H1 (cell line): ENCODE results near the gene MAP7D2. TPM values are rescaled to one million over a fixed set of nuclear protein-coding genes. Genes with fewer than 3 reads are reported as not detected.

ENCODE experiments used
- CTCF ChIA-PET: fragments of 300-600 bp; sonication (Branson Sonifier 250); formaldehyde crosslinking; loops from one replicate; lab custom pipeline; 2021; ENCODE audit not compliant: partially characterized antibody; lab: Charles Lee
- POLR2A ChIA-PET: fragments of 300-600 bp; sonication (Branson Sonifier 250); formaldehyde crosslinking; loops from one replicate; lab custom pipeline; 2021; ENCODE audit warnings: inconsistent platforms; ENCODE audit not compliant: partially characterized antibody; lab: Charles Lee
- DNase-seq, 2 experiments: peaks; one replicate each; pipeline versions ENCODE4 v3.0.0 to v3.0.0-alpha.2; 2010 to 2022; ENCODE audit warnings: low spot score in 2 of 2, low read depth in 1 of 2, mixed read lengths in 1 of 2
- FAIRE-seq: peaks from 2 replicates; lab custom pipeline; 2011; peaks lifted over from hg19 to GRCh38; lab: Jason Lieb, UNC
- H2AFZ ChIP-seq: 2 replicates; pipeline ENCODE4 v1.8.1; 2012; ENCODE audit warnings: low read length, inconsistent platforms
- H2AK5ac ChIP-seq: 2 replicates; pipeline ENCODE4 v1.6.1; 2013; ENCODE audit warnings: low read depth, low read length
- H2BK120ac ChIP-seq: replicated peaks from 2 replicates; pipeline ENCODE3; 2013; ENCODE audit warnings: low read depth, low read length, inconsistent platforms
- H2BK12ac ChIP-seq: 2 replicates; pipeline ENCODE4 v1.6.1; 2013; ENCODE audit warnings: low read depth, low read length
- H2BK15ac ChIP-seq: 2 replicates; pipeline ENCODE4 v1.6.1; 2013; ENCODE audit warnings: low read length
- H2BK20ac ChIP-seq: 2 replicates; pipeline ENCODE4 v1.6.1; 2013; ENCODE audit warnings: low read length
- H2BK5ac ChIP-seq: 2 replicates; pipeline ENCODE4 v1.6.1; 2013; ENCODE audit warnings: low read depth, low read length
- H3K14ac ChIP-seq: 2 replicates; pipeline ENCODE4 v1.6.1; 2013; ENCODE audit warnings: inconsistent platforms; ENCODE audit not compliant: insufficient read length
- H3K18ac ChIP-seq: 2 replicates; pipeline ENCODE4 v1.6.1; 2013; ENCODE audit warnings: low read length; ENCODE audit errors: extremely low read depth
- H3K23ac ChIP-seq: 2 replicates; pipeline ENCODE4 v1.6.1; 2013; ENCODE audit warnings: inconsistent platforms; ENCODE audit not compliant: insufficient read length
- H3K23me2 ChIP-seq: 2 replicates; pipeline ENCODE4 v1.6.1; 2013; ENCODE audit warnings: low read depth, low read length
- H3K27ac ChIP-seq: 2 replicates; pipeline ENCODE4 v1.6.1; 2011; ENCODE audit warnings: low read depth, low read length, inconsistent platforms
- H3K27me3 ChIP-seq, 4 experiments: replicated peaks in 1 of 4; 1 replicate in 1 of 4; 2 replicates in 3 of 4; pipeline versions ENCODE4 v1.6.1 to v1.8.1; 2011 to 2013; ENCODE audit warnings: low read length in 3 of 4, mild to moderate bottlenecking in 3 of 4, inconsistent platforms in 2 of 4, mixed read lengths in 2 of 4, moderate library complexity in 1 of 4; ENCODE audit not compliant: control insufficient read depth in 3 of 4, insufficient read depth in 3 of 4; ENCODE audit errors: extremely low read depth in 1 of 4
- H3K36me3 ChIP-seq, 4 experiments: 2 replicates each; pipeline versions ENCODE4 v1.6.1 to v1.8.1; 2011 to 2013; ENCODE audit warnings: mild to moderate bottlenecking in 4 of 4, low read length in 3 of 4, moderate library complexity in 2 of 4, control low read depth in 1 of 4, inconsistent platforms in 1 of 4; ENCODE audit not compliant: insufficient read depth in 4 of 4, control insufficient read depth in 2 of 4
- H3K4ac ChIP-seq: replicated peaks from 2 replicates; pipeline ENCODE3; 2013; ENCODE audit warnings: low read length, low read depth, mixed read lengths, inconsistent platforms; ENCODE audit not compliant: insufficient read length
- H3K4me1 ChIP-seq, 4 experiments: replicated peaks in 1 of 4; 1 replicate in 1 of 4; 2 replicates in 3 of 4; pipeline versions ENCODE4 v1.6.1 to v1.8.1; 2011 to 2013; ENCODE audit warnings: low read length in 3 of 4, inconsistent platforms in 2 of 4, mixed read lengths in 1 of 4; ENCODE audit not compliant: insufficient read depth in 4 of 4, control insufficient read depth in 3 of 4
- H3K4me2 ChIP-seq, 2 experiments: 2 replicates each; pipeline versions ENCODE4 v1.6.1 to v1.8.1; 2011 to 2013; ENCODE audit warnings: low read depth in 2 of 2, low read length in 2 of 2, control low read depth in 1 of 2, inconsistent platforms in 1 of 2, mild to moderate bottlenecking in 1 of 2; ENCODE audit not compliant: insufficient read depth in 1 of 2
- H3K4me3 ChIP-seq, 4 experiments: fragments of 200-600, 300-600 bp in 1 of 4; sonication (generic), shearing (Covaris generic), sonication (Bioruptor Twin) in 1 of 4; 2 replicates each; pipeline versions ENCODE4 v1.5.1 to v1.8.1; 2011 to 2016; ENCODE audit warnings: low read length in 4 of 4, low read depth in 3 of 4, control low read depth in 2 of 4, inconsistent platforms in 2 of 4, mild to moderate bottlenecking in 2 of 4, mixed read lengths in 1 of 4, moderate library complexity in 1 of 4; ENCODE audit not compliant: insufficient read depth in 2 of 4; ENCODE audit errors: extremely low read depth in 1 of 4
- H3K56ac ChIP-seq: replicated peaks from 2 replicates; pipeline ENCODE3; 2013; ENCODE audit warnings: low read depth, mild to moderate bottlenecking, mixed read lengths, low read length, inconsistent platforms; ENCODE audit not compliant: insufficient read length
- H3K79me1 ChIP-seq: 2 replicates; pipeline ENCODE4 v1.6.1; 2013; ENCODE audit warnings: low read depth, low read length, control low read depth
- H3K79me2 ChIP-seq, 2 experiments: 2 replicates each; pipeline versions ENCODE4 v1.6.1 to v1.8.1; 2012 to 2013; ENCODE audit warnings: low read length in 2 of 2, mild to moderate bottlenecking in 2 of 2, inconsistent platforms in 1 of 2; ENCODE audit not compliant: insufficient read depth in 2 of 2, control insufficient read depth in 1 of 2
- H3K9ac ChIP-seq, 4 experiments: replicated peaks in 1 of 4; 1 replicate in 1 of 4; 2 replicates in 3 of 4; pipeline versions ENCODE4 v1.6.1 to v1.8.1; 2011 to 2013; ENCODE audit warnings: low read depth in 3 of 4, low read length in 3 of 4, control low read depth in 2 of 4, mild to moderate bottlenecking in 2 of 4, moderate library complexity in 2 of 4, inconsistent platforms in 1 of 4; ENCODE audit errors: extremely low read depth in 1 of 4
- H3K9me3 ChIP-seq, 2 experiments: 2 replicates each; pipeline versions ENCODE4 v1.6.1 to v1.8.1; 2012 to 2013; ENCODE audit warnings: mild to moderate bottlenecking in 2 of 2, moderate library complexity in 2 of 2, control low read depth in 1 of 2, inconsistent platforms in 1 of 2, low read depth in 1 of 2, low read length in 1 of 2, mixed read lengths in 1 of 2; ENCODE audit not compliant: insufficient read depth in 2 of 2
- H4K20me1 ChIP-seq, 2 experiments: replicated peaks in 1 of 2; 2 replicates each; pipeline versions ENCODE3 to v1.8.1; 2011 to 2013; ENCODE audit warnings: inconsistent platforms in 2 of 2, low read length in 2 of 2, mild to moderate bottlenecking in 1 of 2; ENCODE audit not compliant: insufficient read depth in 2 of 2, control insufficient read depth in 1 of 2
- H4K5ac ChIP-seq: 2 replicates; pipeline ENCODE4 v1.6.1; 2013; ENCODE audit warnings: low read length, low read depth, mixed read lengths, inconsistent platforms; ENCODE audit not compliant: insufficient read length
- H4K8ac ChIP-seq: 2 replicates; pipeline ENCODE4 v1.8.0; 2013; ENCODE audit warnings: mild to moderate bottlenecking, moderate library complexity, low read length, inconsistent platforms; ENCODE audit not compliant: insufficient read depth; ENCODE audit errors: extremely low read depth
- H4K91ac ChIP-seq: replicated peaks from 2 replicates; pipeline ENCODE3; 2013; ENCODE audit warnings: low read length, mixed read lengths, inconsistent platforms; ENCODE audit not compliant: insufficient read length
- CBX5 ChIP-seq: fragments of 300-800, 300-1000 bp; sonication (generic); IDR thresholded peaks from 2 replicates; pipeline ENCODE4 v1.7.1; 2016; ENCODE audit warnings: antibody characterized with exemption, low read length, low read depth
- CEBPB ChIP-seq: IDR thresholded peaks from 2 replicates; pipeline ENCODE4 v1.6.1; 2012; ENCODE audit warnings: low read depth, low read length
- CTBP2 ChIP-seq: IDR thresholded peaks from 2 replicates; pipeline ENCODE4 v1.7.0; 2011; ENCODE audit warnings: borderline replicate concordance, mild to moderate bottlenecking, moderate library complexity, mixed read lengths, low read length; ENCODE audit not compliant: insufficient read depth, insufficient read length
- HDAC2 ChIP-seq, 2 experiments: fragments of 300-600 bp in 1 of 2; sonication (generic) in 1 of 2; IDR thresholded peaks; 2 replicates each; pipeline ENCODE4 v1.6.1; 2011 to 2012; ENCODE audit warnings: low read depth in 2 of 2, low read length in 2 of 2, mild to moderate bottlenecking in 2 of 2, moderate library complexity in 2 of 2, borderline replicate concordance in 1 of 2, inconsistent platforms in 1 of 2
- NANOG ChIP-seq: IDR thresholded peaks from 2 replicates; pipeline ENCODE4 v1.6.1; 2011; ENCODE audit warnings: low read length, low read depth, mild to moderate bottlenecking, inconsistent platforms; ENCODE audit not compliant: insufficient read depth, poor library complexity, severe bottlenecking
- POLR2A ChIP-seq, 2 experiments: IDR thresholded peaks; 1 replicate in 1 of 2; 2 replicates in 1 of 2; pipeline ENCODE4 v1.6.1; 2011; ENCODE audit warnings: low read depth in 2 of 2, low read length in 2 of 2, mild to moderate bottlenecking in 2 of 2; ENCODE audit errors: control extremely low read depth in 1 of 2
- POLR2AphosphoS5 ChIP-seq: IDR thresholded peaks from 2 replicates; pipeline ENCODE4 v1.6.1; 2011; ENCODE audit warnings: low read depth, low read length
- RBBP5 ChIP-seq: IDR thresholded peaks from 2 replicates; pipeline ENCODE4 v1.7.1; 2012; ENCODE audit warnings: low read depth, mild to moderate bottlenecking, inconsistent platforms, low read length, moderate library complexity, borderline replicate concordance
- RNF2 ChIP-seq: fragments of 200-900, 300-1000 bp; sonication (generic); IDR thresholded peaks from 2 replicates; pipeline ENCODE4 v1.7.1; 2016; ENCODE audit warnings: borderline replicate concordance, low read depth, mild to moderate bottlenecking, antibody characterized with exemption, low read length; ENCODE audit not compliant: poor library complexity, severe bottlenecking; ENCODE audit errors: missing control alignments
- SIRT6 ChIP-seq: IDR thresholded peaks from one replicate; pipeline ENCODE4 v1.7.1; 2012; ENCODE audit warnings: low read length, inconsistent platforms
- TCF12 ChIP-seq: IDR thresholded peaks from 2 replicates; pipeline ENCODE4 v1.6.1; 2011; ENCODE audit warnings: low read depth, mild to moderate bottlenecking, low read length
- WGBS, 2 experiments: shearing (Covaris generic) in 1 of 2; methylation state at CpG; one replicate each; pipeline versions ENCODE4 v1.1.6 to v1.1.7; 2013 to 2015; ENCODE audit warnings: low lambda C conversion rate in 2 of 2, mixed read lengths in 2 of 2, inconsistent platforms in 1 of 2, low coverage in 1 of 2, missing lambda C conversion rate in 1 of 2; ENCODE audit not compliant: insufficient replicate concordance in 2 of 2, insufficient coverage in 1 of 2, insufficient read length in 1 of 2; ENCODE audit errors: extremely low coverage in 1 of 2, missing lambda C conversion rate in 1 of 2; 5-methylcytosine and 5-hydroxymethylcytosine counted together
- polyA plus RNA-seq, 7 experiments: library from polyadenylated mRNA; depleted of rRNA in 3 of 7; stranded (reverse) in 5 of 7; unstranded in 2 of 7; fragments of >200 nt in 5 of 7; fragments of 200-250 nt in 2 of 7; gene quantifications; 1 replicate in 5 of 7; 2 replicates in 1 of 7; 4 replicates in 1 of 7; pipeline versions ENCODE4 v1.2.1 to v1.2.3, GENCODE V29; 2011 to 2013; ENCODE audit warnings: missing spikeins in 2 of 7, mixed read lengths in 2 of 7
- total RNA-seq: library from RNA; stranded (reverse); fragmentation: NEBNext Ultra II Directional; extraction: Animal tissue kit (Norgen Biotek cat#: 25700); gene quantifications from 2 replicates; pipeline ENCODE4 v1.2.1, GENCODE V29; 2021
- TF ChIP-seq, protein P1 (sequence below): IDR thresholded peaks from 2 replicates; pipeline ENCODE4 v1.6.1; 2012; ENCODE audit warnings: low read length, inconsistent platforms

MAP7D2 gene
- total and polyA plus RNA-seq, 2 of the 8 experiments (the other 6 are each of a cell fraction or from before 2014, with no cell fraction given) = 0.65 to 0.83 TPM

DNA sequence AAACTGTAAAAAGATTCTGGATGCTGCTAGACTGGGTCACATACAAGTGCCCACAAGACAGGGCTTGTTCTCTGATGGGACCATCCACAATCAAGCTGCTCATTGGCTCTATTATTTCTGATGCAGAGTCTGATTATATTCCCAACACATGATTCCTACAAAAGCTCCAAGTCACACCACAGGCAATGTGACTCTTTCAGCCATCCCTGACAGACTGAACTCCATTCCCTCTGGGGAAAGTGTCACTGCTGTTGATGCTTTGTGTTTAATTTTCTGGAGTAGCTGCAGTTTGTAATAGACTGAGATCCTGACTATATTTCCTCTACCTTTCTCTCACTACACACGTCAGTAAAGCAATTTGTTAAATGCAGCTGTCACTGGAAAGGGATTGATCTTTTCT is 70.5 kb downstream of the MAP7D2 start:
- Histone ChIP-seq H2BK20ac (no peak overlapping the region), H3K23ac (no peak overlapping the region), H3K4me1 (no peaks in the 10 kb centered on the region), H4K5ac (no peak overlapping the region), H4K91ac (no peak overlapping the region), H3K27ac (no peak overlapping the region), H3K9ac (no peak overlapping the region), H4K20me1 (no peaks in the 10 kb centered on the region), H2AFZ (no peak overlapping the region), H3K4me3 (no peak overlapping the region), H3K79me1 (no peaks in the 10 kb centered on the region), H3K14ac (no peak overlapping the region), H2BK120ac (no peak overlapping the region), H3K23me2 (no peaks in the 10 kb centered on the region), H3K36me3 (no peaks in the 10 kb centered on the region), H3K4me2 (no peak overlapping the region), H3K18ac (no peak overlapping the region), H3K56ac (no peak overlapping the region), H2BK15ac (no peak overlapping the region), H3K4ac (no peak overlapping the region), H3K27me3 (no peaks in the 10 kb centered on the region), H2BK5ac (no peak overlapping the region), H3K79me2 (no peaks in the 10 kb centered on the region), H2AK5ac (no peak overlapping the region), H4K8ac (no peak overlapping the region), H2BK12ac (no peak overlapping the region), H3K9me3 (no peaks in the 10 kb centered on the region)
- ChIA-PET POLR2A (no interaction called here), CTCF (interaction anchor here (1.1 to 1.9 kb wide), 5 partner anchors 11 to 38 kb away, joined by 3 to 7 read pairs (median 4); no protein-coding TSS in a partner anchor)
- DNase-seq = no peak
- WGBS, 2 experiments = 90% methylated on average over 1 of the region's 1 CpG; no CpG with 5 or more reads in 1 of the 2 experiments
- no peak for FAIRE-seq
- TF ChIP-seq, protein P1, sequence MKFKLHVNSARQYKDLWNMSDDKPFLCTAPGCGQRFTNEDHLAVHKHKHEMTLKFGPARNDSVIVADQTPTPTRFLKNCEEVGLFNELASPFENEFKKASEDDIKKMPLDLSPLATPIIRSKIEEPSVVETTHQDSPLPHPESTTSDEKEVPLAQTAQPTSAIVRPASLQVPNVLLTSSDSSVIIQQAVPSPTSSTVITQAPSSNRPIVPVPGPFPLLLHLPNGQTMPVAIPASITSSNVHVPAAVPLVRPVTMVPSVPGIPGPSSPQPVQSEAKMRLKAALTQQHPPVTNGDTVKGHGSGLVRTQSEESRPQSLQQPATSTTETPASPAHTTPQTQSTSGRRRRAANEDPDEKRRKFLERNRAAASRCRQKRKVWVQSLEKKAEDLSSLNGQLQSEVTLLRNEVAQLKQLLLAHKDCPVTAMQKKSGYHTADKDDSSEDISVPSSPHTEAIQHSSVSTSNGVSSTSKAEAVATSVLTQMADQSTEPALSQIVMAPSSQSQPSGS = no peak
- TF ChIP-seq NANOG (no peak), CBX5 (no peak), TCF12 (no peak), HDAC2 (IDR thresholded peaks at IDR 0.05; ENCODE audit: borderline replicate concordance in 1 of 2, low read depth in 2 of 2, low read length in 2 of 2) (no peak), POLR2A (IDR thresholded peaks at IDR 0.05; ENCODE audit: control extremely low read depth in 1 of 2, low read depth in 2 of 2, low read length in 2 of 2) (no peak), SIRT6 (no peak), CEBPB (no peak), CTBP2 (no peak), RBBP5 (no peak), RNF2 (no peak), POLR2AphosphoS5 (no peak)
